MG63 (cell line): ENCODE data around the gene PPP2R5C. TPM values are rescaled to one million over a fixed set of nuclear protein-coding genes. Genes with fewer than 3 reads are reported as not detected.

ENCODE experiments used
- DNase-seq: peaks from one replicate; pipeline ENCODE4 v3.0.0-alpha.2; 2020
- H3K27me3 ChIP-seq: fragments of 250-450 bp; sonication (Bioruptor Pico); 2 replicates; pipeline ENCODE4 v1.5.1; 2020; ENCODE audit warnings: mild to moderate bottlenecking, moderate library complexity
- H3K36me3 ChIP-seq: fragments of 250-450 bp; sonication (Bioruptor Pico); 2 replicates; pipeline ENCODE4 v1.5.1; 2020; ENCODE audit warnings: mild to moderate bottlenecking, moderate library complexity
- H3K4me3 ChIP-seq: fragments of 250-450 bp; sonication (Bioruptor Pico); 2 replicates; pipeline ENCODE4 v1.5.1; 2020; ENCODE audit warnings: mild to moderate bottlenecking, moderate library complexity
- H3K9me3 ChIP-seq: fragments of 250-450 bp; sonication (Bioruptor Pico); 2 replicates; pipeline ENCODE4 v1.5.1; 2020; ENCODE audit warnings: mild to moderate bottlenecking, moderate library complexity
- total RNA-seq: library from RNA; depleted of rRNA; stranded (reverse); fragments of >200 nt; shearing (Covaris generic); gene quantifications from 2 replicates; pipeline ENCODE4 v1.2.3, GENCODE V29; 2014; ENCODE audit warnings: low replicate concordance

The PPP2R5C gene
- total RNA-seq, 1 experiment from 2014 or later = 53.3 TPM

GRCh38 chr14:101852785-101853184 is 91.3 kb downstream of the PPP2R5C start:
- Histone ChIP-seq H3K4me3 (no peak overlapping the region), H3K9me3 (no peaks in the 10 kb centered on the region), H3K36me3 (no peaks in the 10 kb centered on the region; the same call in 1 of the 2 replicates), H3K27me3 (no peaks in the 10 kb centered on the region)
- no peak for DNase-seq

GRCh38 chr14:101853455-101854018 is 92.0 kb downstream of the PPP2R5C start:
- no peaks in the 10 kb centered on the region for H3K27me3 ChIP-seq
- DNase-seq = no peak
- no peaks in the 10 kb centered on the region; the same call in 1 of the 2 replicates for H3K36me3 ChIP-seq
- H3K4me3 ChIP-seq = no peak overlapping the region
- no peaks in the 10 kb centered on the region for H3K9me3 ChIP-seq

GRCh38 chr14:101854366-101854765 is 92.9 kb downstream of the PPP2R5C start:
- H3K4me3 ChIP-seq = no peak overlapping the region
- H3K27me3 ChIP-seq = no peaks in the 10 kb centered on the region
- no peaks in the 10 kb centered on the region for H3K9me3 ChIP-seq
- H3K36me3 ChIP-seq = no peaks in the 10 kb centered on the region; the same call in 1 of the 2 replicates
- DNase-seq = no peak

- H3K36me3 ChIP-seq = no peaks in the 10 kb centered on the region; the same call in none of the 2 replicates
- DNase-seq = no peak
- no peaks in the 10 kb centered on the region for H3K27me3 ChIP-seq
Observed at GRCh38 chr14:101855958-101856357, 94.4 kb downstream of the PPP2R5C start.

GRCh38 chr14:101856536-101856935 is 95.0 kb downstream of the PPP2R5C start:
- Histone ChIP-seq H3K4me3 (no peak overlapping the region), H3K36me3 (no peaks in the 10 kb centered on the region; the same call in none of the 2 replicates), H3K27me3 (no peaks in the 10 kb centered on the region), H3K9me3 (no peaks in the 10 kb centered on the region)
- no peak for DNase-seq

More at GRCh38 chr14:101855958-101856357, 94.4 kb downstream of the PPP2R5C start:
- Histone ChIP-seq H3K4me3 (no peak overlapping the region), H3K9me3 (no peaks in the 10 kb centered on the region)

GRCh38 chr14:101857226-101857625 is 95.7 kb downstream of the PPP2R5C start:
- no peak for DNase-seq
- no peaks in the 10 kb centered on the region for H3K9me3 ChIP-seq
- no peak overlapping the region for H3K4me3 ChIP-seq
- H3K36me3 ChIP-seq = no peaks in the 10 kb centered on the region; the same call in none of the 2 replicates
- no peaks in the 10 kb centered on the region for H3K27me3 ChIP-seq

- no peak for DNase-seq
- Histone ChIP-seq H3K36me3 (no peaks in the 10 kb centered on the region; the same call in none of the 2 replicates), H3K4me3 (no peak overlapping the region), H3K27me3 (no peaks in the 10 kb centered on the region), H3K9me3 (no peaks in the 10 kb centered on the region)
Observed at GRCh38 chr14:101858791-101859537, 97.5 kb downstream of the PPP2R5C start.

GRCh38 chr14:101859538-101859902 is 98.0 kb downstream of the PPP2R5C start:
- no peaks in the 10 kb centered on the region for H3K27me3 ChIP-seq
- no peaks in the 10 kb centered on the region; the same call in none of the 2 replicates for H3K36me3 ChIP-seq
- H3K4me3 ChIP-seq = no peak overlapping the region
- H3K9me3 ChIP-seq = no peaks in the 10 kb centered on the region
- DNase-seq = no peak

GRCh38 chr14:101859958-101860357 is 98.4 kb downstream of the PPP2R5C start:
- Histone ChIP-seq H3K36me3 (no peaks in the 10 kb centered on the region; the same call in none of the 2 replicates), H3K4me3 (no peak overlapping the region), H3K27me3 (no peaks in the 10 kb centered on the region), H3K9me3 (no peaks in the 10 kb centered on the region)
- no peak for DNase-seq

- Histone ChIP-seq H3K4me3 (no peak overlapping the region), H3K9me3 (no peaks in the 10 kb centered on the region), H3K27me3 (no peaks in the 10 kb centered on the region), H3K36me3 (no peaks in the 10 kb centered on the region; the same call in none of the 2 replicates)
- DNase-seq = no peak
Observed at GRCh38 chr14:101861464-101861863, 100.0 kb downstream of the PPP2R5C start.

- no peaks in the 10 kb centered on the region; the same call in none of the 2 replicates for H3K36me3 ChIP-seq
- no peaks in the 10 kb centered on the region for H3K27me3 ChIP-seq
- no peaks in the 10 kb centered on the region for H3K9me3 ChIP-seq
- H3K4me3 ChIP-seq = no peak overlapping the region
- DNase-seq = peak; percentile 15
Observed at GRCh38 chr14:101862177-101862576, 100.7 kb downstream of the PPP2R5C start.

- Histone ChIP-seq H3K36me3 (no peaks in the 10 kb centered on the region; the same call in none of the 2 replicates), H3K4me3 (no peak overlapping the region), H3K9me3 (no peaks in the 10 kb centered on the region), H3K27me3 (no peaks in the 10 kb centered on the region)
- no peak for DNase-seq
Observed at GRCh38 chr14:101862711-101863110, 101.2 kb downstream of the PPP2R5C start.

- H3K36me3 ChIP-seq = no peaks in the 10 kb centered on the region; the same call in 1 of the 2 replicates
- no peaks in the 10 kb centered on the region for H3K9me3 ChIP-seq
- H3K4me3 ChIP-seq = no peak overlapping the region
- no peaks in the 10 kb centered on the region for H3K27me3 ChIP-seq
- no peak for DNase-seq
Observed at GRCh38 chr14:101865288-101865687, 103.8 kb downstream of the PPP2R5C start.

- no peak overlapping the region for H3K4me3 ChIP-seq
- no peak for DNase-seq
Observed at GRCh38 chr14:101867854-101868253, 106.3 kb downstream of the PPP2R5C start.

GRCh38 chr14:101869217-101869616 is 107.7 kb downstream of the PPP2R5C start:
- Histone ChIP-seq H3K36me3 (no peaks in the 10 kb centered on the region), H3K27me3 (no peaks in the 10 kb centered on the region), H3K4me3 (no peak overlapping the region), H3K9me3 (no peaks in the 10 kb centered on the region)
- DNase-seq = no peak

More at GRCh38 chr14:101867854-101868253, 106.3 kb downstream of the PPP2R5C start:
- Histone ChIP-seq H3K36me3 (no peaks in the 10 kb centered on the region), H3K27me3 (no peaks in the 10 kb centered on the region), H3K9me3 (no peaks in the 10 kb centered on the region)

GRCh38 chr14:101870273-101870939 is 108.9 kb downstream of the PPP2R5C start:
- H3K27me3 ChIP-seq = no peaks in the 10 kb centered on the region
- H3K9me3 ChIP-seq = no peaks in the 10 kb centered on the region
- no peaks in the 10 kb centered on the region for H3K36me3 ChIP-seq
- DNase-seq = no peak
- no peak overlapping the region for H3K4me3 ChIP-seq

GRCh38 chr14:101872346-101872745 is 110.8 kb downstream of the PPP2R5C start:
- Histone ChIP-seq H3K9me3 (no peaks in the 10 kb centered on the region), H3K36me3 (no peaks in the 10 kb centered on the region), H3K4me3 (no peak overlapping the region), H3K27me3 (no peaks in the 10 kb centered on the region)
- no peak for DNase-seq
